MM.1S (cell line): ENCODE results near the gene CD81.

Source experiments
- EZH2 ChIP-seq: fragments of 300-600 bp; sonication (generic); optimal IDR thresholded peaks from 2 replicates; pipeline ENCODE3; 2017; ENCODE audit warnings: low read depth, mild to moderate bottlenecking, antibody characterized with exemption, low read length, mixed read lengths
- EZH2phosphoT487 ChIP-seq: fragments of 300-600 bp; sonication (generic); IDR thresholded peaks from 2 replicates; pipeline ENCODE4 v1.6.1; 2018; ENCODE audit warnings: antibody characterized with exemption, low read length
- TF ChIP-seq, protein P1 (sequence below): fragments of 300-600 bp; sonication (generic); IDR thresholded peaks from 2 replicates; pipeline ENCODE4 v1.5.1; 2016; ENCODE audit warnings: antibody characterized with exemption, low read length, mixed read lengths

GRCh38 chr11:2328656-2329354 lies 48.3 kb upstream of the CD81 start:
- TF ChIP-seq, protein P1, sequence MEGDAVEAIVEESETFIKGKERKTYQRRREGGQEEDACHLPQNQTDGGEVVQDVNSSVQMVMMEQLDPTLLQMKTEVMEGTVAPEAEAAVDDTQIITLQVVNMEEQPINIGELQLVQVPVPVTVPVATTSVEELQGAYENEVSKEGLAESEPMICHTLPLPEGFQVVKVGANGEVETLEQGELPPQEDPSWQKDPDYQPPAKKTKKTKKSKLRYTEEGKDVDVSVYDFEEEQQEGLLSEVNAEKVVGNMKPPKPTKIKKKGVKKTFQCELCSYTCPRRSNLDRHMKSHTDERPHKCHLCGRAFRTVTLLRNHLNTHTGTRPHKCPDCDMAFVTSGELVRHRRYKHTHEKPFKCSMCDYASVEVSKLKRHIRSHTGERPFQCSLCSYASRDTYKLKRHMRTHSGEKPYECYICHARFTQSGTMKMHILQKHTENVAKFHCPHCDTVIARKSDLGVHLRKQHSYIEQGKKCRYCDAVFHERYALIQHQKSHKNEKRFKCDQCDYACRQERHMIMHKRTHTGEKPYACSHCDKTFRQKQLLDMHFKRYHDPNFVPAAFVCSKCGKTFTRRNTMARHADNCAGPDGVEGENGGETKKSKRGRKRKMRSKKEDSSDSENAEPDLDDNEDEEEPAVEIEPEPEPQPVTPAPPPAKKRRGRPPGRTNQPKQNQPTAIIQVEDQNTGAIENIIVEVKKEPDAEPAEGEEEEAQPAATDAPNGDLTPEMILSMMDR = no peak
- TF ChIP-seq EZH2 (no peak), EZH2phosphoT487 (no peak)
